Hepatocyte (in vitro differentiated cells): ENCODE results near the gene S100A6. TPM values are rescaled to one million over a fixed set of nuclear protein-coding genes. Genes with fewer than 3 reads are reported as not detected.

Experiments used
- polyA plus RNA-seq: library from polyadenylated mRNA; unstranded; fragments of >200 nt; fragmentation: Nextera tagmentation; extraction: Ambion mirVana; gene quantifications from 2 replicates; pipeline ENCODE4 v1.2.1, GENCODE V29; 2016
- total RNA-seq: library from RNA; depleted of rRNA; stranded (reverse); fragments of >200 nt; gene quantifications from 2 replicates; pipeline ENCODE4 v1.2.3, GENCODE V29; 2014

Gene S100A6
- total and polyA plus RNA-seq, 2 experiments from 2014 or later: 173 to 657 TPM

Other genes with a start within 250 kb of the S100A6 start
- not detected in 2 replicates for gene PGLYRP3, start 223.0 kb downstream of the S100A6 start, total RNA-seq
- not detected in 2 replicates for gene PGLYRP3, start 223.0 kb downstream of the S100A6 start, polyA plus RNA-seq
- not detected in 2 replicates for gene PGLYRP4, start 187.2 kb downstream of the S100A6 start, total RNA-seq
- not detected in 2 replicates for gene PGLYRP4, start 187.2 kb downstream of the S100A6 start, polyA plus RNA-seq
- gene S100A9, start 178.1 kb downstream of the S100A6 start, total RNA-seq: 3.2 and 11.9 TPM in 2 replicates
- 1.9 and 6.4 TPM in 2 replicates for gene S100A9, start 178.1 kb downstream of the S100A6 start, polyA plus RNA-seq
- not detected in 2 replicates for gene S100A12, start 160.4 kb downstream of the S100A6 start, total RNA-seq
- gene S100A12, start 160.4 kb downstream of the S100A6 start, polyA plus RNA-seq: 1.1 TPM in 1 of 2 replicates, not detected in the other
- gene S100A8, start 144.9 kb downstream of the S100A6 start, total RNA-seq: 0.70 TPM in 1 of 2 replicates, not detected in the other
- 0.60 and 2.2 TPM in 2 replicates for gene S100A8, start 144.9 kb downstream of the S100A6 start, polyA plus RNA-seq
- not detected in 2 replicates for gene S100A7A, start 119.5 kb downstream of the S100A6 start, total RNA-seq
- gene S100A7A, start 119.5 kb downstream of the S100A6 start, polyA plus RNA-seq: not detected in 2 replicates
- gene S100A7, start 75.3 kb downstream of the S100A6 start, total RNA-seq: 0.60 TPM in 1 of 2 replicates, not detected in the other
- gene S100A7, start 75.3 kb downstream of the S100A6 start, polyA plus RNA-seq: 1.0 and 2.5 TPM in 2 replicates
- not detected in 2 replicates for gene S100A5, start 4.9 kb upstream of the S100A6 start, total RNA-seq
- 0.54 and 1.0 TPM in 2 replicates for gene S100A5, start 4.9 kb upstream of the S100A6 start, polyA plus RNA-seq
- 64.1 and 101 TPM in 2 replicates for gene S100A4, start 9.8 kb upstream of the S100A6 start, total RNA-seq
- gene S100A4, start 9.8 kb upstream of the S100A6 start, polyA plus RNA-seq: 116 and 187 TPM in 2 replicates
- 2.6 and 2.7 TPM in 2 replicates for gene S100A3, start 13.3 kb upstream of the S100A6 start, total RNA-seq
- gene S100A3, start 13.3 kb upstream of the S100A6 start, polyA plus RNA-seq: 1.9 and 6.1 TPM in 2 replicates
- 1.7 and 4.2 TPM in 2 replicates for gene S100A2, start 29.9 kb upstream of the S100A6 start, total RNA-seq
- 6.9 and 10.3 TPM in 2 replicates for gene S100A2, start 29.9 kb upstream of the S100A6 start, polyA plus RNA-seq
- gene S100A16, start 77.1 kb upstream of the S100A6 start, total RNA-seq: 103 and 129 TPM in 2 replicates
- gene S100A16, start 77.1 kb upstream of the S100A6 start, polyA plus RNA-seq: 134 and 155 TPM in 2 replicates
- gene S100A14, start 80.3 kb upstream of the S100A6 start, total RNA-seq: 112 and 141 TPM in 2 replicates
- 62.8 and 94.9 TPM in 2 replicates for gene S100A14, start 80.3 kb upstream of the S100A6 start, polyA plus RNA-seq
- gene S100A13, start 91.5 kb upstream of the S100A6 start, total RNA-seq: 82.0 and 115 TPM in 2 replicates
- 248 and 282 TPM in 2 replicates for gene S100A13, start 91.5 kb upstream of the S100A6 start, polyA plus RNA-seq
- gene S100A1, start 92.4 kb upstream of the S100A6 start, total RNA-seq: 2.7 and 15.0 TPM in 2 replicates
- gene S100A1, start 92.4 kb upstream of the S100A6 start, polyA plus RNA-seq: 1.3 and 4.0 TPM in 2 replicates
- gene CHTOP, start 98.1 kb upstream of the S100A6 start, total RNA-seq: 56.2 and 65.5 TPM in 2 replicates
- gene CHTOP, start 98.1 kb upstream of the S100A6 start, polyA plus RNA-seq: 40.6 and 50.7 TPM in 2 replicates
- 40.9 and 41.4 TPM in 2 replicates for gene SNAPIN, start 122.7 kb upstream of the S100A6 start, total RNA-seq
- 63.2 and 68.4 TPM in 2 replicates for gene SNAPIN, start 122.7 kb upstream of the S100A6 start, polyA plus RNA-seq
- gene ILF2, start 135.0 kb upstream of the S100A6 start, total RNA-seq: 173 and 191 TPM in 2 replicates
- gene ILF2, start 135.0 kb upstream of the S100A6 start, polyA plus RNA-seq: 177 and 178 TPM in 2 replicates
- gene NPR1, start 142.7 kb upstream of the S100A6 start, total RNA-seq: 2.5 and 2.8 TPM in 2 replicates
- gene NPR1, start 142.7 kb upstream of the S100A6 start, polyA plus RNA-seq: 3.0 and 4.3 TPM in 2 replicates
- 39.1 and 42.3 TPM in 2 replicates for gene INTS3, start 192.1 kb upstream of the S100A6 start, total RNA-seq
- 37.1 and 51.3 TPM in 2 replicates for gene INTS3, start 192.1 kb upstream of the S100A6 start, polyA plus RNA-seq
- gene SLC27A3, start 239.4 kb upstream of the S100A6 start, total RNA-seq: 21.5 and 22.8 TPM in 2 replicates
- 37.2 and 38.1 TPM in 2 replicates for gene SLC27A3, start 239.4 kb upstream of the S100A6 start, polyA plus RNA-seq